C4-2B (cell line): Measurements from ENCODE around the gene ZFP14.
"Not testable (repeated sequence)": the region's sequence is repeated elsewhere in the genome, so short reads cannot be mapped to it uniquely, and the experiment has no call there.

Experiments used
- H3K27ac ChIP-seq: fragments of 450-650 bp; 2 replicates; pipeline ENCODE4 v1.5.1; 2017

Gene ZFP14

GRCh38 chr19:36310416-36310990, 68.5 kb downstream of the ZFP14 start:
- H3K27ac ChIP-seq = not testable (repeated sequence)

DNA sequence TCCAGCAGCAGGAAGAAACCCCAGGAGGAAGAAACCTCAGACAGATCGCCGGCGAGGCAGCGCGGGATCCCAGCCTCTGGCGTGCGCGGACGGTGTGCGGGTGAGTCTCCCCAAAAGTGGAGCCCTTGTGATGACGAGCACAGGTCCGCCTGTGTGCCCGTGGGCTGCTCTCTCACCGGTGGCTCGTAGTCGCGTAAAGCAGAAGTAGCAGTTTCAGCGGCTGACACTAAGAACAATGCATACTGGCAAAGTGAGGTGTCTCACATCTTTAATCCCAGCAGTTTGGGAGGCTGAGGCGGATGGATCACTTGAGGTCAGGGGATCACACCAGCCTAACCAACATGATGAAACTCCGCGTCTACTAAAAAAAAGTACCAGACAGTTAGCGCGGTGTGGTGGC, 69.2 kb downstream of the ZFP14 start:
- H3K27ac ChIP-seq = not testable (repeated sequence)

DNA sequence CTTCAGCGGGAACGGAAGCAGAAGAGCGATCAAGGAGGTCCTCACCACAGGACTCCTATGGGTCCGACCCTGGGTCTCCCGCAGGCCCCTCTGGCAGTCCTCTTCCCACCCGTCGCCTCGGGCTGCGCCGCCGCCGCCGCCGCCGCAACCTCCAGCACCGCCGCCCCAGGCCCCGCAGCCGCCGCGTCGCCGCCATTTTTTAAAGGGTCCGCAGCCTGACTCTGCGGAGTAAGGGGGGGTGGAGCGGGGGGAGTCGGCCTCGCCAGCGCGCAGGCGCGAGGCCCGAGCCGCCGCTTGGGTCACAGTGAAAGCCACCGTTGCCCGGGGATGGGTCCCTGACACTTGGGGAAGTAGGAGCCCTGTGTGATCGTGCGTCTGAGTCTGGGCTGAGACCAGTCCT, 69.7 kb downstream of the ZFP14 start:
- H3K27ac ChIP-seq = not testable (repeated sequence)

GRCh38 chr19:36292317-36292716, 86.7 kb downstream of the ZFP14 start:
- H3K27ac ChIP-seq = not testable (repeated sequence)
